ENCODE results near the gene SIAE.
"Not testable (repeated sequence)": the region's sequence is repeated elsewhere in the genome, so short reads cannot be mapped to it uniquely, and the experiment has no call there.

Gene SIAE

GRCh38 chr11:124622531-124623451 is 50.7 kb downstream of the SIAE start, which contains the start of gene TBRG1:
Gene TBRG1, plus strand, starts transcription at chr11:124622864. Its CDS starts 220 bp downstream, at chr11:124623084.
- peak; percentile 73 for DNase-seq

- no peak for DNase-seq
Measured at GRCh38 chr11:124618863-124619262, 54.7 kb downstream of the SIAE start.

GRCh38 chr11:124612567-124613246 is 60.8 kb downstream of the SIAE start:
- DNase-seq = no peak

- no peak for DNase-seq
Measured at GRCh38 chr11:124612045-124612444, 61.5 kb downstream of the SIAE start.

GRCh38 chr11:124611064-124611463 is 62.5 kb downstream of the SIAE start, which contains the start of gene PANX3:
Gene PANX3, plus strand, starts transcription at chr11:124611428. Its CDS starts 129 bp downstream, at chr11:124611557.
- DNase-seq = no peak

- DNase-seq = no peak
Measured at GRCh38 chr11:124610295-124610694, 63.2 kb downstream of the SIAE start.

- no peak for DNase-seq
Measured at GRCh38 chr11:124608147-124608546, 65.4 kb downstream of the SIAE start.

GRCh38 chr11:124605719-124606118 is 67.8 kb downstream of the SIAE start:
- no peak for DNase-seq

- not testable (repeated sequence) for DNase-seq
Measured at GRCh38 chr11:124602723-124603122, 70.8 kb downstream of the SIAE start.

- no peak for DNase-seq
Measured at GRCh38 chr11:124602193-124602592, 71.3 kb downstream of the SIAE start.

- no peak for DNase-seq
Measured at GRCh38 chr11:124600621-124601320, 72.8 kb downstream of the SIAE start.

- DNase-seq = no peak
Measured at GRCh38 chr11:124597626-124598025, 75.9 kb downstream of the SIAE start.

GRCh38 chr11:124595302-124595701 is 78.2 kb downstream of the SIAE start:
- DNase-seq = no peak

GRCh38 chr11:124592627-124593026 is 80.9 kb downstream of the SIAE start:
- no peak for DNase-seq

GRCh38 chr11:124591430-124591829 is 82.1 kb downstream of the SIAE start:
- DNase-seq = no peak

GRCh38 chr11:124586238-124586860 is 87.2 kb downstream of the SIAE start:
- DNase-seq = peak; percentile 51

GRCh38 chr11:124584681-124585372 is 88.7 kb downstream of the SIAE start:
- DNase-seq = no peak

GRCh38 chr11:124583781-124584180 is 89.8 kb downstream of the SIAE start:
- no peak for DNase-seq

Measured in kidney glomerular epithelial cell (primary cell).